GM10248 (cell line): ENCODE measurements around the gene DPH2.

Experiments
- CTCF ChIA-PET: fragments of 300-600 bp; sonication (Branson Sonifier 250); formaldehyde crosslinking; extraction: SDS; loops from one replicate; lab custom pipeline; 2021; ENCODE audit warnings: antibody characterized with exemption; lab: Yijun Ruan, JAX
- POLR2A ChIA-PET: fragments of 350-650 bp; sonication (Branson Sonifier 250); formaldehyde crosslinking; extraction: SDS; loops from one replicate; lab custom pipeline; 2020; ENCODE audit warnings: antibody characterized with exemption; lab: Yijun Ruan, JAX
- DNase-seq: peaks from one replicate; pipeline ENCODE4 v3.0.0; 2012; ENCODE audit errors: extremely low spot score
- TF ChIP-seq, protein P1 (sequence below): IDR thresholded peaks from 2 replicates; pipeline ENCODE4 v1.5.1; 2012; ENCODE audit warnings: mild to moderate bottlenecking, low read depth; ENCODE audit errors: extremely low read depth, missing control alignments, control extremely low read depth

DPH2 gene

DNA sequence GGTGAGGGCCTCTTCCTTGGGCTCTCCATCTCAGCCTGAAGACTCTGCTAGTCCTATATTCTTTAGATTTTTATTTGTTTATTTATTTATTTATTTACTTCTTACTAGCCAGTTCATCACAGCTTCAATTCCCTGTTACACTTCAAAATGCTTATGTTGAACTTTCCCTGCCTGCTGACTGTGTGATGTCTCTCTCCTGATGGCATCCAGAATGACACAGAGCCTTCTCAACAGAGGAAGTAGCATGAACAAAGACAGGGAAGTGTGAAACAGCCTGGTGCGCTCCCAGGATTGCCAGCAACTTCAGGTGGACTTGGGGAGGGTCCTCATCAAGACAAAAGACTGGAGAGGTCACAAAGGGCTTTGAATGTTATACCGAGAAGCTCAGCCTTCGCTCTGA is 27.4 kb upstream of the DPH2 start:
- POLR2A ChIA-PET, result no interaction called here
- TF ChIP-seq, protein P1, sequence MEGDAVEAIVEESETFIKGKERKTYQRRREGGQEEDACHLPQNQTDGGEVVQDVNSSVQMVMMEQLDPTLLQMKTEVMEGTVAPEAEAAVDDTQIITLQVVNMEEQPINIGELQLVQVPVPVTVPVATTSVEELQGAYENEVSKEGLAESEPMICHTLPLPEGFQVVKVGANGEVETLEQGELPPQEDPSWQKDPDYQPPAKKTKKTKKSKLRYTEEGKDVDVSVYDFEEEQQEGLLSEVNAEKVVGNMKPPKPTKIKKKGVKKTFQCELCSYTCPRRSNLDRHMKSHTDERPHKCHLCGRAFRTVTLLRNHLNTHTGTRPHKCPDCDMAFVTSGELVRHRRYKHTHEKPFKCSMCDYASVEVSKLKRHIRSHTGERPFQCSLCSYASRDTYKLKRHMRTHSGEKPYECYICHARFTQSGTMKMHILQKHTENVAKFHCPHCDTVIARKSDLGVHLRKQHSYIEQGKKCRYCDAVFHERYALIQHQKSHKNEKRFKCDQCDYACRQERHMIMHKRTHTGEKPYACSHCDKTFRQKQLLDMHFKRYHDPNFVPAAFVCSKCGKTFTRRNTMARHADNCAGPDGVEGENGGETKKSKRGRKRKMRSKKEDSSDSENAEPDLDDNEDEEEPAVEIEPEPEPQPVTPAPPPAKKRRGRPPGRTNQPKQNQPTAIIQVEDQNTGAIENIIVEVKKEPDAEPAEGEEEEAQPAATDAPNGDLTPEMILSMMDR, result no peak
- CTCF ChIA-PET, result interaction anchor here (1.1 to 10.1 kb wide), 5 partner anchors 7 to 413 kb away, joined by 3 to 191 read pairs (median 5); partner anchors contain the start of gene ARTN
- DNase-seq, result no peak

DNA sequence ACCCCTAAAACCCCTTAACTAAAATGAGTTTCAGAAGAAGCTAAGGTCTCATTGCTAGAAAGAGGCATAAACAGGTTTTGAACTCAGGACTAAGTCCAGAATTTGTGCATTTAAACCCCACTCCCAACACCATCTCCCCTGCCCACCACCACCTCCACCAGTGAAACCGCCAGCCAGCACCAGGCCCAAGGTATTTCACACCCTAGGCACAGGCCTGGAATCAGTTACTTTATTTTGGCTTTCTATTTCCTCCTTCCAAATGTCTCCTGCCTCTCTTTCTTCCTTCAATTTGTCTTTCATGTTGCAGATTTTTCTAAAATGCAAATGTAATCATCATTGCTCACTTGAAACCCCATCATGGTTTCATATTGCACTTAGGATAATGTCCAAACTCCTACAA is 24.9 kb upstream of the DPH2 start:
- TF ChIP-seq, protein P1, result no peak
- ChIA-PET POLR2A (no interaction called here), CTCF (interaction anchor here (0.6 to 10.1 kb wide), 7 partner anchors 10 to 181 kb away, joined by 3 to 191 read pairs (median 13); partner anchors contain the start of genes ARTN and DPH2)
- DNase-seq, result no peak

DNA sequence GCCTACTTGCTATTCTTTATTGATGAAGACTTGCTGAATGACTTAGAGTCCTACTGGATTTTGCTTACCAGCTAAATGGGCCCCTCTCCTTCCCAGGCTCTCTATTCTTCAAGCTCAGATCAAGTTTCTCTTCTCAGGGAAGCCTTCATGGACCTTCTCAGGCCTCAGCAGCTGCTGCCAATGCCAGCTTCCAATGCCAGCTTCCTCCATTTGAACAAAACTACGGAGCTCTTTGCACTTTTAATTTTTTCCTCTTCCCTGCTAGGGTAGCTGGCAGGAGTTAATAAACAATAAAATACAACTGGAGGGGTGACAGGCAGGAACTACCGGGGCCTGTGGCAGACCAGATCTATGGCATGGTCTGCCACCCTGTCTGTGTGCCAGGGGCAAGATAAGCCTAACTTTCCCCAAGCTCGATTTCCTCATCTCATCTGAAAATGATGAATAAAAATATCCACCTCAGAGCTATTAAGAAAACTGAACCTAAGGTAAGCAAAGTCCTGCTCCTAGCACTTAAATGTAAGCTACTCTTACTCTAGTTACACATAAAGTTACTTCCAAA is 24.1 kb upstream of the DPH2 start:
- POLR2A ChIA-PET, result no interaction called here
- DNase-seq, result no peak
- TF ChIP-seq, protein P1, result no peak
- CTCF ChIA-PET, result interaction anchor here (0.7 to 10.1 kb wide), 21 partner anchors 9 to 418 kb away, joined by 3 to 191 read pairs (median 4); partner anchors contain the start of genes ARTN, KDM4A and ST3GAL3

DNA sequence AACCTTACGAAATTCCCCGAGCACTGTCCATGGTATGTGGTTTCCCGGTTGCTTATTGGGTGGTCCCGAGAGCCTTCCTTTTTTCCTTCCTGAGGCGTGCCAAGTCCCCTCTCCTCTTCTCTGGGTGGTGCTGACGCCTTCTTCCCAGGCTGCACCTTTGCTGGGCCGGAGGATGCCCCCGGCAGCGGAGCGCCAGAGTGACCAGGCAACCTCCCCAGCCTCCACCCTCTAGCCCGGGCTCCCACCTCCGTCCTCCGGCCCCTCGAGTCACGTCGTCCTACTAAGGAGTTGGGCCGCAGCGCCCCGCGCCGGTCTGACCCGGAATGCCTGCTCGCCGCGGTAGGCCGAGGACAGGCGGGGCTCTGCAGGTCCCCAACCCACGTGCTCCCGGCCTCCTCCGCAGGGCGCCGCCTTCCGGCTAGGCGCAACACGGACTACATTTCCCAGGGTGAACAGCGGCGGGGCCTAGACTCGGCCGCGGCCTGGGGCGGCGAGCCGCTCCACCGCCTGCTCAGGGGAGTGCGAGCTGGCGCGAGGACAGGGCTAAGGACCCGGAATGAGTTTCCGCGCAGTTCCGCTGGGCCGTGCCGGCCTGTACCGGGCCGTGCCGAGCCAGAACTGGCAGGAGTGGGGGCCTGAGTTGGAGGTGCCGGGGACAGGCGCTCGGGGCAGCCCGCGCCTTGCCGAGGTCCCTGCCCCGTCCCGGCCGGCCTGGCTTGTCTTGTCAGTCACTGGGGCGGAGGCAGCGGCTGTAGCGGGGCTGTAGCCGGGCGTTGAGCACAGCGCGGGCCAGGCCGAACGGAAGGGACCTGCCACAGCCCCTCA is 23.4 kb upstream of the DPH2 start, which contains the start of gene IPO13:
Gene IPO13 (plus strand): TSS at position 715 of the 825 bp plus-strand sequence. CDS start 651 bp downstream, outside the sequence.
- DNase-seq, result peak; percentile 99
- CTCF ChIA-PET, result interaction anchor here (0.7 to 10.1 kb wide), 22 partner anchors 9 to 419 kb away, joined by 3 to 191 read pairs (median 4); partner anchors contain the start of genes ARTN, KDM4A and ST3GAL3
- TF ChIP-seq, protein P1, result peak; percentile 92

DNA sequence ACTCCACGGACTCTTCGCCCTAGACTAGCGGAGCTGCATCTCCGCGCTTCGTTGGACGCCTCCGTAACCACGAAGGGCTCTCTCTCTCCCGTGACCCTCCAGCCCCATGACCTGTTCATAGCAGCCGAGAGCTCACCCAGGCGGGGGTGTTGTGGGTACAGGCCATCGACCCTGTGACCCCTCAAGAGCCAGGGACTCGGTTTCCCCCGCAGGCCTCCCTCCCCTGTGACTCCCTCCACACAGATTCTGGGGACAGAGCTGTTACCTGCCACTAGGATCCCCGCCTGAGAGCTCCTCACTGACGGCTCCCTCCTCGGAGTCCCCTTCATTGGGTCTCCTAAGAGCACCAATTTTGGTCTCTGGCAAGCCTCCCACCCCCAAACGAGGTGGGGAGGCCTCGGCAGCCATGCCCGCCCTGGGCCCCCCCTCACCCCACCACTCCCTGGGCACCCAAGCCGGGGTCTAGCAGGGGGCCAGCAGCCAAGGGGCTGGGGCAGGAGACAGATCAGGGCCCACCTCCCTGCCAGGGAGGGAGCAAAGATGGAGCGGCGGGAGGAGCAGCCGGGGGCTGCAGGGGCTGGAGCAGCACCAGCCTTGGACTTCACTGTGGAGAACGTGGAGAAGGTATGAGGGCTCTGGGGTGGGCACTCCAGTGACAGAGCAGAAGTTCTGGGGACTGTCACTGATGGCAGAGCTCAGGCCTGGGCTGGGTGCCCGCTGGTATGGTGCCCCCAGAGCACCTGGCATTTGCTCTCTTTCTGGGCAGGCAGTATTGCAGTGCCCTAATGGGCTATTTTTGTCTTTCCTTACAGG is 22.5 kb upstream of the DPH2 start:
- DNase-seq, result no peak
- POLR2A ChIA-PET, result interaction anchor here (0.5 to 1.6 kb wide), 2 partner anchors 36 to 297 kb away, joined by 3 read pairs; partner anchors contain the start of gene KDM4A
- TF ChIP-seq, protein P1, result no peak
- CTCF ChIA-PET, result interaction anchor here (0.9 to 10.1 kb wide), 11 partner anchors 8 to 297 kb away, joined by 3 to 191 read pairs (median 10); partner anchors contain the start of genes ARTN and KDM4A

More for the DNA sequence above, 23.4 kb upstream of the DPH2 start, which contains the start of gene IPO13:
- POLR2A ChIA-PET, result interaction anchor here (1.6 kb wide), 1 partner anchor 296 kb away, joined by 3 read pairs; the partner anchor contains the start of gene KDM4A
